ENCODE results near the gene ATOSB.
"Not testable (repeated sequence)": the region's sequence is repeated elsewhere in the genome, so short reads cannot be mapped to it uniquely, and the experiment has no call there.

ATOSB gene

DNA sequence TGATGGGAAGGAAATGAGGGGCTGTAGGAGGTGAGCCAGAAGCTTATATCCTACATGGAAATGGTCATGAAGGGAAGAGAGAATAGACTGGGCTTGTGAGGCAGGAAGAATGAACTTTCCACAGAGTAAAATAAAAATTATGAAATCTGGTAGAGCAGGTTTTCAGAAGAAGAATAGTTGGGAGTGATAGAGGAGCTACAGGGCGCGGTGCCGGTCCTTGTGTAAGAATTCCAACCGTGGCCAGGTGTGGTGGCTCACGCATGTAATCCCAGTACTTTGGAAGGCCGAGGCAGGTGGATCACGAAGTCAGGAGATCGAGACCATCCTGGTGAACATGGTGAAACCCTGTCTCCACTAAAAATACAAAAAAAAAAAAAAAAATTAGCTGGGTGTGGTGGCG is 37.3 kb upstream of the ATOSB start:
- no peak overlapping the region for H3K9ac ChIP-seq
- no peak overlapping the region for H3K27ac ChIP-seq
- no peaks in the 10 kb centered on the region for H4K20me1 ChIP-seq (ENCODE audit: insufficient read depth)
- H3K27me3 ChIP-seq (ENCODE audit: insufficient read depth, low read depth), result no peaks in the 10 kb centered on the region
- peaks cover 14% of the 10 kb centered on the region for H3K4me1 ChIP-seq (ENCODE audit: low read depth, poor library complexity, severe bottlenecking)
- no peaks in the 10 kb centered on the region for H3K79me2 ChIP-seq (ENCODE audit: insufficient read depth, low read depth)
- no peak overlapping the region for H3K4me3 ChIP-seq (IDR thresholded peaks at IDR 0.05; ENCODE audit: insufficient read depth, low read depth, low read length)
- H3K4me2 ChIP-seq, result no peak overlapping the region
- TF ChIP-seq CTCF (conservative IDR thresholded peaks at IDR 0.05; ENCODE audit: low read depth, low read length), result no peak
- H2AFZ ChIP-seq (ENCODE audit: low read depth), result no peak overlapping the region
- no peaks in the 10 kb centered on the region for H3K36me3 ChIP-seq (ENCODE audit: insufficient read depth)

GRCh38 chr9:35147941-35148563 is 32.4 kb upstream of the ATOSB start:
- H3K27ac ChIP-seq; H3K27me3 ChIP-seq (ENCODE audit: insufficient read depth, low read depth); H3K4me3 ChIP-seq (IDR thresholded peaks at IDR 0.05; ENCODE audit: insufficient read depth, low read depth, low read length); H3K79me2 ChIP-seq (ENCODE audit: insufficient read depth, low read depth); H3K9ac ChIP-seq; H3K4me1 ChIP-seq (ENCODE audit: low read depth, poor library complexity, severe bottlenecking); H3K36me3 ChIP-seq (ENCODE audit: insufficient read depth); H2AFZ ChIP-seq (ENCODE audit: low read depth); H3K4me2 ChIP-seq; H4K20me1 ChIP-seq (ENCODE audit: insufficient read depth): not testable (repeated sequence)

DNA sequence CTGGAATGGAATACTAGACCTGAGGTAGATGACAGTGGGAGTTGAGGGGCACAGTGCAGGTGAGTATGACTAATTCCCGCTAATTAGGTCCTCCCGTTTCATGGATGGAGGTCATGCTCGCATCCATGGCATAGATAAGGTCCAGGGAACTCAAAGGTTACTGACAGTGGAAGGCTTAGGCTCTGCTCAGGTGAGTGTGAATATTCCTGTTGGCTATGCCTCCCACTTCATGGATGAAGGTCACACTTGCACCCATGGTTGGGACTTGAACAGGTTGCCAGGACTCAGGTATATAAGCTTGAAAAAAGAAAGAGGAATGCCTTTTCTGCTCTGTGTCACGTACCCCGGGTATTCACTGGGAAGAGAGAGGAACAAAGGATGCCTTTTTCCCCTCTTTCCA is 26.4 kb upstream of the ATOSB start:
- Histone ChIP-seq H3K79me2 (ENCODE audit: insufficient read depth, low read depth) (no peaks in the 10 kb centered on the region), H3K27ac (no peak overlapping the region), H3K9ac (no peak overlapping the region), H3K4me3 (IDR thresholded peaks at IDR 0.05; ENCODE audit: insufficient read depth, low read depth, low read length) (no peak overlapping the region), H3K27me3 (ENCODE audit: insufficient read depth, low read depth) (no peaks in the 10 kb centered on the region), H3K4me2 (no peak overlapping the region), H3K36me3 (ENCODE audit: insufficient read depth) (no peaks in the 10 kb centered on the region), H4K20me1 (ENCODE audit: insufficient read depth) (no peaks in the 10 kb centered on the region), H3K4me1 (ENCODE audit: low read depth, poor library complexity, severe bottlenecking) (no peaks in the 10 kb centered on the region), H2AFZ (ENCODE audit: low read depth) (no peak overlapping the region)
- no peak for TF ChIP-seq CTCF (conservative IDR thresholded peaks at IDR 0.05; ENCODE audit: low read depth, low read length)

DNA sequence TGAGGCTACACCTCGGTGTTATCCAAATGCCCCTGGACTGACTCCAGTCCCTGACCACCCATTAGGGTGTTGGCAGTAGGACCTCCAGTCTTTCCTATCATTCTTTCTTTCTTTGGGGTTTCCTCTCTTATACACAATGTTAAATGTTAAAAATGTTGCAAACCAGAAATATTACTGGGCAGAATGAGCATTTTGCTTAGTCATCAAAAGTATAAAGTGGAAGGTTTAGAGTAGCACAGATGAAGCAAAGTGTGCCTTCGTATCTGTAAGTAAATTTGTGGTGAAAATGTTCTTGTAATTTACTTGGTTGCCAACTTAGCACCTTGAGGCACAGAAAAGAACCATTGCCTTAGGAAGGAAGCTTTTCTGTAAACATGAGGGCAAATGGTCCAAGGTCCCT is 24.4 kb upstream of the ATOSB start:
- Histone ChIP-seq H4K20me1 (ENCODE audit: insufficient read depth) (no peaks in the 10 kb centered on the region), H3K27ac (no peak overlapping the region), H3K4me3 (IDR thresholded peaks at IDR 0.05; ENCODE audit: insufficient read depth, low read depth, low read length) (no peak overlapping the region), H3K4me2 (no peak overlapping the region), H3K79me2 (ENCODE audit: insufficient read depth, low read depth) (no peaks in the 10 kb centered on the region), H3K36me3 (ENCODE audit: insufficient read depth) (no peaks in the 10 kb centered on the region), H3K4me1 (ENCODE audit: low read depth, poor library complexity, severe bottlenecking) (no peaks in the 10 kb centered on the region), H3K27me3 (ENCODE audit: insufficient read depth, low read depth) (no peaks in the 10 kb centered on the region), H2AFZ (ENCODE audit: low read depth) (no peak overlapping the region), H3K9ac (no peak overlapping the region)
- no peak; the same call in 1 of the 2 replicates for TF ChIP-seq CTCF (conservative IDR thresholded peaks at IDR 0.05; ENCODE audit: low read depth, low read length)

- no peak overlapping the region for H2AFZ ChIP-seq (ENCODE audit: low read depth)
- no peak overlapping the region for H3K4me3 ChIP-seq (IDR thresholded peaks at IDR 0.05; ENCODE audit: insufficient read depth, low read depth, low read length)
- TF ChIP-seq CTCF (conservative IDR thresholded peaks at IDR 0.05; ENCODE audit: low read depth, low read length), result no peak
- H3K79me2 ChIP-seq (ENCODE audit: insufficient read depth, low read depth), result no peaks in the 10 kb centered on the region
- H3K9ac ChIP-seq, result no peak overlapping the region
- H3K4me2 ChIP-seq, result no peak overlapping the region
- H3K36me3 ChIP-seq (ENCODE audit: insufficient read depth), result no peaks in the 10 kb centered on the region
- H3K27ac ChIP-seq, result no peak overlapping the region
- no peaks in the 10 kb centered on the region for H4K20me1 ChIP-seq (ENCODE audit: insufficient read depth)
- H3K4me1 ChIP-seq (ENCODE audit: low read depth, poor library complexity, severe bottlenecking), result peaks cover 15% of the 10 kb centered on the region
- no peaks in the 10 kb centered on the region for H3K27me3 ChIP-seq (ENCODE audit: insufficient read depth, low read depth)
Measured at GRCh38 chr9:35136866-35137265, 21.2 kb upstream of the ATOSB start.
